ENCODE measurements around the gene CDC6.
"Not testable (repeated sequence)": the region's sequence is repeated elsewhere in the genome, so short reads cannot be mapped to it uniquely, and the experiment has no call there.

GRCh38 chr17:40299159-40299757, 11.6 kb downstream of the CDC6 start:
- not testable (repeated sequence) for TF ChIP-seq POLR2A, CTCF (IDR thresholded peaks at IDR 0.05)

Data from breast epithelium (tissue), 3 donors.